HFFc6 (cell line): ENCODE results near the gene SSBP2. TPM values are rescaled to one million over a fixed set of nuclear protein-coding genes. Genes with fewer than 3 reads are reported as not detected.

Source experiments
- DNase-seq: peaks from one replicate; pipeline ENCODE4 v3.0.0-alpha.2; 2018
- H3K27ac Mint-ChIP-seq: 2 replicates; pipeline ENCODE4 v1.8.0; 2020; ENCODE audit warnings: mild to moderate bottlenecking, mixed read lengths
- H3K27me3 Mint-ChIP-seq: 2 replicates; pipeline ENCODE4 v1.8.0; 2021; ENCODE audit warnings: mild to moderate bottlenecking, moderate library complexity, mixed read lengths; ENCODE audit not compliant: insufficient read depth
- H3K36me3 Mint-ChIP-seq: 2 replicates; pipeline ENCODE4 v1.8.0; 2021; ENCODE audit warnings: low read depth, mixed read lengths
- H3K4me1 Mint-ChIP-seq: 2 replicates; pipeline ENCODE4 v1.8.0; 2020; ENCODE audit warnings: low read depth, mixed read lengths
- H3K4me3 Mint-ChIP-seq: 2 replicates; pipeline ENCODE4 v1.8.0; 2020; ENCODE audit warnings: mild to moderate bottlenecking, moderate library complexity, mixed read lengths
- H3K9me3 Mint-ChIP-seq: 2 replicates; pipeline ENCODE4 v1.8.0; 2020; ENCODE audit warnings: mild to moderate bottlenecking, mixed read lengths
- CTCF ChIP-seq: fragments of 200-600 bp; sonication (generic); IDR thresholded peaks from 2 replicates; pipeline ENCODE4 v1.5.0; 2021; ENCODE audit warnings: antibody characterized with exemption, mild to moderate bottlenecking
- total RNA-seq, 6 experiments: library from RNA; stranded (reverse); fragmentation: NEBNext Ultra II Directional; extraction: Animal tissue kit (Norgen Biotek cat#: 25700); gene quantifications; 2 replicates in 1 of 6; 3 replicates in 5 of 6; pipeline ENCODE4 v1.2.3, GENCODE V29; 2021

SSBP2 gene
- total RNA-seq, 6 experiments from 2014 or later, result 21.0 to 28.6 (median 25.1) TPM

DNA sequence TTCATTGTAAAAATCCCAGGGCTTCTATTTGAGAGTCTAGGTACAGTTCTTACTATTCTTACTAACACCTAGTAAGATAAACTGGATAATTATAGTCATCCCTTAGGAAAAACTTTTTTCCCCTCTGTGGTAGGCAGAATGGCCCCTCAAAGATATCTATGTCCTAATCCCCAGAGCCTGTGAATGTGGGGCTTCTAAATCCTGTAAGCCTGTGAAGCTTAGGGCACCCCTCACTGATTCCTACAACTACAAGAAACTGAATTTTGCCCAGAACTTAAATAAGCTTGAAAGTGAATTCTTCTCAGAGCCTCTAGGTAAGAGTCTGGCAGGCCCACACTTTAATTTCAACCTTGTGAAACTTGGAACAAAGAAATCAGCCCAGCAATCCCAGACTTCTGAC, 226.9 kb downstream of the SSBP2 start:
- Mint-ChIP-seq H3K27me3 (no peaks in the 10 kb centered on the region), H3K36me3 (no peaks in the 10 kb centered on the region), H3K27ac (no peak overlapping the region), H3K4me3 (no peak overlapping the region), H3K9me3 (no peaks in the 10 kb centered on the region), H3K4me1 (peaks cover 17% of the 10 kb centered on the region)
- DNase-seq, result no peak
- TF ChIP-seq CTCF, result no peak

- DNase-seq, result no peak
- no peak for TF ChIP-seq CTCF
- Mint-ChIP-seq H3K9me3 (no peaks in the 10 kb centered on the region), H3K36me3 (no peaks in the 10 kb centered on the region), H3K4me1 (peaks cover 19% of the 10 kb centered on the region), H3K27me3 (no peaks in the 10 kb centered on the region), H3K27ac (no peak overlapping the region), H3K4me3 (no peak overlapping the region)
Observed at GRCh38 chr5:81522571-81522970, 228.3 kb downstream of the SSBP2 start.

- no peak for TF ChIP-seq CTCF
- no peak for DNase-seq
- Mint-ChIP-seq H3K4me3 (no peak overlapping the region), H3K27ac (no peak overlapping the region), H3K9me3 (no peaks in the 10 kb centered on the region), H3K27me3 (no peaks in the 10 kb centered on the region), H3K36me3 (no peaks in the 10 kb centered on the region), H3K4me1 (peaks cover 28% of the 10 kb centered on the region)
Observed at GRCh38 chr5:81520769-81521168, 230.1 kb downstream of the SSBP2 start.

DNA sequence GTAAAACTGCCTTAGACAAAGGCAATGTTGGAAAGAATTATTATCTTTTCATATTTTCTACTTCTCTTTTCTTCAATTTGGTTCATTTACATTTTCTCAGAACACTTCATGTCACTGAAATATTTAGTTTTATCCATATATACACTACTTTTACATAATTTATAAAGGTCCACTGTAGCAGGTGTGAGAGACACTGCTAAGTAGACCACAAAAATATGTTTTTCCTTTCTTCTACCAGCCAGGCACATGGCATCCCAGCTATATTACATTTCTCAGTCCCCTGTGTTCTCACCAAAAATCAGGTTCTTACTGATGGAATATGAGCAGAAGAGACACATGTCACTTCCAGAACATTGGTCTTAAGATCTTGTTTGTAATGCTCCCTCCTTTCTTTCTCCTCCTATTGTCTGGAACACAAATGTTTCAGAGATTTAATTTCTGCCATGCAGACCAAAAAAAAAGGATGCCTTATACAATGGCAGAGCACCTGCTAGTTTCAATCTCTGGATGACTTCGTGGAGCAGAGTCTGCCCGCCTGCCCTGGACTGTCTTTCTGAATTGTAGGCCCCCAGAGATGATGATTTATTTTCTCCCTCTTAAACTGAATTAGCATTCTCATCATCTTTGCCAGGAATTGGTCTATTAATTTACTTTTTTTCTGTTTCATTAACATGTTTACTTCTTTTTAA, 231.5 kb downstream of the SSBP2 start:
- no peak for TF ChIP-seq CTCF
- H3K36me3 Mint-ChIP-seq, result no peaks in the 10 kb centered on the region
- H3K4me3 Mint-ChIP-seq, result no peak overlapping the region
- peaks cover 21% of the 10 kb centered on the region for H3K4me1 Mint-ChIP-seq
- no peaks in the 10 kb centered on the region for H3K9me3 Mint-ChIP-seq
- no peaks in the 10 kb centered on the region for H3K27me3 Mint-ChIP-seq
- DNase-seq, result no peak
- no peak overlapping the region for H3K27ac Mint-ChIP-seq

DNA sequence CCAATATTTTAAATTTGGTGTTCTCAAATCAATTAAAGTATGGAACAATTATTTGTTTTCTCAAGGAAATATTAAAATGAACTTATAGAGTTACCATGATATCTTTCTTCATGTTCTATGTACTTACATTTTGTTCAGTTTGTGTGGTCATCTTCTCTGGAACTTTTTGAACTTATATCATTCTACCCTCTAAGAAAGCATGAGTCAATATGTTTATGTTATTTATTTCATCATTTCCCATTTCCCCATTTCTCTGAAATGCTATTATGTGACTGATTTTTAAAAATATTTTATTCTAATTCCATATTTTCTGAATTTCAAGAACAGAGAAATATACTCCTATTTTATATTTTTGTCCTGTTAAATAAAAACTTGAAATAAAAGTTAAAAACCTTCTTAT, 233.4 kb downstream of the SSBP2 start:
- no peaks in the 10 kb centered on the region for H3K9me3 Mint-ChIP-seq
- H3K4me1 Mint-ChIP-seq, result peaks cover 16% of the 10 kb centered on the region
- no peak overlapping the region for H3K4me3 Mint-ChIP-seq
- H3K27me3 Mint-ChIP-seq, result no peaks in the 10 kb centered on the region
- TF ChIP-seq CTCF, result no peak
- H3K27ac Mint-ChIP-seq, result no peak overlapping the region
- H3K36me3 Mint-ChIP-seq, result no peaks in the 10 kb centered on the region
- no peak for DNase-seq
